Stimulated activated CD4-positive, alpha-beta T cell treated with anti-CD3 and anti-CD28 coated beads, Interleukin-4, amount 100 ng/mL, for 24 hours (primary cell): ENCODE measurements around the gene RNASEH2A.
A peak's percentile ranks its signal among the peaks of the same experiment; 100 is the strongest.
"Not testable (repeated sequence)": the region's sequence is repeated elsewhere in the genome, so short reads cannot be mapped to it uniquely, and the experiment has no call there.

Experiments
- DNase-seq: peaks from one replicate; pipeline ENCODE4 v3.0.0-alpha.2; 2020

RNASEH2A gene

GRCh38 chr19:12834566-12834943 is 28.2 kb downstream of the RNASEH2A start, which contains the start of gene RTBDN:
Gene RTBDN (minus strand): TSS chr19:12834579. CDS start chr19:12829979, 4,600 bp downstream.
- no peak for DNase-seq

GRCh38 chr19:12834976-12835757 is 28.8 kb downstream of the RNASEH2A start:
- DNase-seq: peak; percentile 28

GRCh38 chr19:12836529-12836863 is 30.1 kb downstream of the RNASEH2A start:
- no peak for DNase-seq

DNA sequence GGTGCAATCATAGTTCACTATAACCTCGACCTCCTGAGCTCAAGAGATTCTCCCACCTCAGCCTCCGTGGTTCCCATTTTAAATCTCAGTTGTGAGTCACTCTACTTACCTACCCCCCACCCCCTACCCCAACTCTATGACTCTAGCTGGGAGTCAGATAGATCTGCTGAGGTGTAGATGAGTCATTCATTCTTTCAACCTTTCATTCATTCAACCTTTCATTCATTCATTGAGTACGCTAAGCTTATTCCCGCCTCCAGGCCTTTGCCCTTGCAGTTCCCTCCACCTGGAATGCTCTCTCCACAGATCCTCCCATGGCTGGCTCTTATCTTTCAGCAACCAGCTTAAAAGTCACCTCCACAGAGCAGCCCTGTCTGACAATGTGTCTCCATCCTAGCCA is 30.8 kb downstream of the RNASEH2A start:
- no peak for DNase-seq

GRCh38 chr19:12838182-12838885 is 31.9 kb downstream of the RNASEH2A start, which contains the start of gene MAST1:
Gene MAST1 (plus strand): TSS chr19:12838515. CDS start chr19:12838573, 58 bp downstream.
- DNase-seq: peak; percentile 34

DNA sequence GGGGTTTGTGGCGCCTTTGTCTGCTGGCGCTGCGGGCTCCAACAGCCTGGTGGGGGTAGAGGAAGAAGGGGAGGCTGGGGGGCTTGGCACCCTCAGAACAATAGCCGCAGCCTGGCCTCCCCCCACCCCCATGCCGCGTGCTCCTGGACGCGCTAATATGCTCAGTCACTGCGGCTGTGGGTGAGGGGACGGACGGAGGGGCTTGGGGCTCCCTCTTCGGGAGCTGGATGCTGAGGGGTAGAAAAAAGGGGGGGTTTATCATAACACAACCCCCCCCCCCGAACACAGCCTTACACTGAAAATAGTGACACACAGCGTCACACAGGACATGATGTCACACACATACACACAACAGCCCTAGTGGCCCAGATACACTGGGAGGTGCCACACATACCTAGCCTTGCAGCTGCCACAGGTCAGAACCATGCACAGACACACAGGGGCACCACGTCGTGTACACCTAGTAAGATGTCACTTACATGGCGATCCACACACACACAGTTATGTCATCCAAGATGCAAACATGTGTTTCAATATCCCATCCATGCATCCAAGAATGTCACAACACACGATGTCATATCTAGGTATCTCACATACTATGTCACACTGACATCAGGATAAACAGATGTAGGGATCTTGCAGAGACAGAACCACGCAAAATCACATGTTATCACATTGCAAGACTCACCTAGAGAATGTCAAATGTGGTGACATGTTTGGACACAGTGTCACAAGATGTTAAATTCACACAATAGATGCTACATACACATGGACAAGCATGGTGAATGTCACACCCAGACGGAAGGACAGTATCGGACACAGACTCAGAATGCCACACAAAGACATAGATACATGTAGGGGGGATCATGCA is 32.7 kb downstream of the RNASEH2A start:
- no peak for DNase-seq

- DNase-seq: peak; percentile 36
These were observed 34.0 kb downstream of the RNASEH2A start for GRCh38 chr19:12840091-12841079.

DNA sequence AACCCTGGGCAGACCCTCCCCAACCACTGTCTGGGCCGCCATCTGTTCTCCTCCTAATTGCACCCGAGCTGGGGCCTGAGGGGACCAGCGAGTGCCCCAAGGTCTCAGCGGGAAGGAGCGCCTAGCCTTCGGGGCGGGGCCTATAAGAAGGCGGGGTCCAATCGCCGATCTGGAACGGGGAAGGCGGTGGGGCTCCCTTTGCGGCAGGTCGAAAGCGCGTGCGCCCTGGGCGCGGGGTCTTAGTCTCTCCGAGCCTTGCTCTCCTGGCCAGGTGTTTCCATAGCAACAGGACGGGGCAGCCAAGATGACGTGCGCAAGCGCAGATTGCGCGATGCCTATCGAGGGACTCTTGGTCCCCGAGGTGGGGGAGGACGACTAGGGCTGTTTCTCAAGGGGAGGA is 34.7 kb downstream of the RNASEH2A start:
- DNase-seq: no peak

DNA sequence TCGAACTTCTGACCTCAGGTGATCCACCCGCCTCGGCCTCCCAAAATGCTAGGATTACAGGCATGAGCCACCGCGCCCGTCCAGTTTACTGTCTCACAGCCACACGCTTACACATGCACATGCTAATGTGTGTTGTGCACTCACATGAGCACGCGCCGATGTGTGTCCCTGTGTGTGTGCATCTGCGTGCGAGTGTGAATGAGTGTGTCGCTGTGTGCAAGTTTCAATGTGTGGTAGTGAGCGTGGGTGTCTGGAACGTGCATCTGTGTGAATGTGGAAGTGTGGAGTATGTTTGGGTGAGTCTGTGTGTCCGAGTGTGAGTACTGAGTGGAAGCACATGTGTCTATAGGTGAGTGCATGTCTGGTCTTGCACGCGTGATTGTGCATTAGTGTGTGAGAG is 36.1 kb downstream of the RNASEH2A start:
- no peak for DNase-seq

GRCh38 chr19:12843328-12843727 is 36.9 kb downstream of the RNASEH2A start:
- DNase-seq: no peak

DNA sequence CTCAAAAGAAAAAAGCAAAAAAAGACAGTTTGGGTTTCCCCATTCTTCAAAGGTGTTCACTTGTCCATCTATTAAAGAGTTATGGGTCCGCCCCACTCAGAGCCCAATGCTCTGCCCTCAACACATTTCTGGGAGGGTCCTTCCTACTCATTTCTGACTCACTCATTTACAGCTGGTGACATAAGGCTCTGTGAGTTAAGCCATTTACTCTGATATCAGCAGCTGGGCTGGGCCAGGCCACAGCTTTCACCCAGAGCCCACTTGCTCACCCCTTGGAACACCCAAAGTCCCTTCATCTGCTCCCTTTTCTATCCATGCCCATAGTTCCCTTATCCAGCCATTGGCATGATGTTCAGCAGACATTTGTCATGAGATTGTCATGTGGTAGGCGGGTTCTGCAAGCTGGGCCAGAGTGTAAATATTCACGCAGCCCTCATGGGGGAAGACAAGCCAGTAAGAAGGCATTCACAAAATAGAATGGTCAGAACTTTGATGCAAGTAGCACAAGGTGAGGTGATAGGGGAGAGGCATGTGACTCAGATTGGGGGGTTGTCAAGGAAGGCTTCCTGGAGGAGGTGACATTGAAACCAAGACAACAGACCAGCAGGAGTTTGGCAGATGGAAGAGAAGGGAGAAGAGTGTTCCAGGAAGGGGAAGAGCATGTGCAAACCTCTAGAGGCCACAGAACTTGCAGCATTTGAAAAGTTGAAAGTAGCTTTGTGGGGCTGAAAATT is 37.8 kb downstream of the RNASEH2A start:
- no peak for DNase-seq

- DNase-seq: not testable (repeated sequence)
These were observed 40.2 kb downstream of the RNASEH2A start for GRCh38 chr19:12846613-12847012.

DNA sequence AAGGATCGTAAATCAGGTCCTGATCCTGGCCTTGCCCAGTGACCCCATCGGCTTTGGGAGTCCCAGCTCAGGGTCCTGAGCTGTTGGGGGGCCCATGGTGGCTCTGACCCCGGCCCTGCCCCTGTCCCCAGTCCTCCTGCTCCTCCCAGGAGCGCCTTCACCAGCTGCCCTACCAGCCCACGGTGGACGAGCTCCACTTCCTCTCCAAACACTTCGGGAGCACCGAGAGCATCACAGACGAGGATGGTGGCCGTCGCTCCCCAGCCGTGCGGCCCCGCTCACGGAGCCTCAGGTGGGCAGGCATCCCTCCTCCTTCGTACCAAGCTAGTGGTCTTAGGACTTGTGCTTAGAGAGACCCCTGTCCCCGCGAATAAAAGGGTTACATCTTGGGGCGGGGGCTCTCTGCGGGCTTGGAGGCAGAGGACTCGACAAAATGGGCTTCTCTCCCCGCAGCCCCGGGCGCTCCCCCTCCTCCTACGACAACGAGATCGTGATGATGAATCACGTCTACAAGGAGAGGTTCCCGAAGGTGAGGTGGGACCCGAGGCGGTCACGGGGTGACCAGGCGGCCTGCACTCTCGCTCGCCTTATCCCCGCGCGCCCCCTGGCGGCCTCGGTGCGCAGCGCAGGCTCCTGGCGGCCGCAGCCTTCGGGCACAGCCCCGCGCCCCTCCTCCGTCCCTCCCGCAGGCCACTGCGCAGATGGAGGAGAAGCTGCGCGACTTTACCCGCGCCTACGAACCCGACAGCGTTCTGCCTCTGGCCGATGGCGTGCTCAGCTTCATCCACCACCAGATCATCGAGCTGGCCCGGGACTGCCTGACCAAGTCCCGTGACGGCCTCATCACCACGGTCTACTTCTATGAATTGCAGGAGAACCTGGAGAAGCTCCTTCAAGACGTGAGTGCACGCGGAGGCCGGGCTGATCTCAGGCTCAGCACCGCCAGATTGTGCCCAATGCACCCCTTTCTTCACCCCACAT is 41.1 kb downstream of the RNASEH2A start:
- peak; percentile 87 for DNase-seq

DNA sequence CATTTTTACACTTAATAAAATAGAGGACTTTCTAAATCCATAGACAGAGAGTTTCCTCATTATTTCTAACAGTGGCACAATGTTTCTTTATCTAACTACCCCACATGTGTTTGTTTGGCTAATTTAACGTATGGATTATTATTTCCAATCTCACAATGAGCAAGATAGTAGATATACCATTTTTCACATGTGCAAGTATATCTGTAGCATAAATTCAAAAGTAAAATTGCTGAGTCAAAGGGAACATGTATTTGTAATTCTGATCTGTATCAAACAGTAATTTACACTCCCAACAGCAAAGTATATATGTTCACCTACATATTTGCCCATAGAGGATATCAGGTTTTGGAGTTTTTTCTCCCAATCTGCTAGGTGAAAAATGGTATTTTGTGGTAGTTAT is 50.3 kb downstream of the RNASEH2A start:
- DNase-seq: no peak

GRCh38 chr19:12858041-12858928 is 51.9 kb downstream of the RNASEH2A start:
- no peak for DNase-seq

DNA sequence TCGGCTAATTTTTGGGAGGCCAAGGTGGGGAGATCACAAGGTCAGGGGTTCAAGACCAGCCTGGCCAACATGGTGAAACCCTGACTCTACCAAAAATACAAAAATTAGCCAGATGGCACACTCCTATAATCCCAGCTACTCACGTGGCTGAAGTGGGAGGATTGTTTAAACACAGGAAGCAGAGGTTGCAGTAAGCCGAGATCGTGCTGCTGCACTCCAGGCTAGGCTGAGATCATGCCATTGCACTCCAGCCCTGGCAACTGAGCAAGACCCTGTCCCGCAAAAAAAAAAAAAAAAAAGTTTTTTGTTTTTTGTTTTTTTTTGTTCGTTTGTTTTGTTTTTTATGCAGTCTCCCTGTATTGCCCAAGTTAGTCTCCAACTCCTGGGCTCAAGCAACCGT is 53.2 kb downstream of the RNASEH2A start:
- no peak for DNase-seq
